Measurements from ENCODE around the gene C9orf72.
"Not testable (repeated sequence)": the region's sequence is repeated elsewhere in the genome, so short reads cannot be mapped to it uniquely, and the experiment has no call there.

C9orf72 gene

DNA sequence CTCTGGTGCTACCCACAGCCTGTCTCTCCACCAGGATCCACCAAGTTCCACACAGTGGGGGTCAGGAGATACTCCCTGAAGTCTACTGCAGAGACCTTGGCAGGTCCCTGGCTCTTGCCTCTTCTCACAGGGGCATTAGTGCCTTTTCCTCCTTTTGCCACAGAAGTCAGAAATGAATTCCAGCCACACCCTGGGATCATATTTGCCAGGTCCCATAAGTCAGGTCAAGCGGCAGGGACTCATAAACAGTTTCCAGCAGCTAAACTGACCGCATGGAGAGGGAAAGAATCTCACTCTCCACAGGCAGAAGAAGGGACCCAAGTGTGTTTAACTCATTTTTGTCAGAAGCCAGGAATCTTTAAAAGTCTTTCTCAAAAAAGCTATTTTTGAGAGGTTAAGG, 62.5 kb downstream of the C9orf72 start:
- DNase-seq, result no peak

DNA sequence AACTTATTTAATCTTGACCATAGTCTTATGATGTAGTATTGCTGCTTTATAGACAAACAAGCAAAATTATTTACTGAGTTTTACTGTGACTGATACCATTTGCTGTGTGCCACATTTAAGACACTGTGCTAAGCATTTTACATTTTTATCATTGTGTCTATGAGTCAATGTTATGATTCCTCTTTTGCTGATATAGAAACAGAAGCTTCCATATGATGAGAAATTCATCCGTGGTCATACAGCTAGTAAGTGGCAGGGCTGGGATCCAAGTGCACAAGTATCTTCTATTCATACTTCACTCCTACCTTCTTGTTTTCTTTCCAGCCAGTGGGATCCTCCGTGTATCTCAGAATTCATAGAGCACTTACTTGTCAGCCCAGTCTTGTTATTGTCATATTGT, 66.3 kb downstream of the C9orf72 start:
- no peak for DNase-seq

DNA sequence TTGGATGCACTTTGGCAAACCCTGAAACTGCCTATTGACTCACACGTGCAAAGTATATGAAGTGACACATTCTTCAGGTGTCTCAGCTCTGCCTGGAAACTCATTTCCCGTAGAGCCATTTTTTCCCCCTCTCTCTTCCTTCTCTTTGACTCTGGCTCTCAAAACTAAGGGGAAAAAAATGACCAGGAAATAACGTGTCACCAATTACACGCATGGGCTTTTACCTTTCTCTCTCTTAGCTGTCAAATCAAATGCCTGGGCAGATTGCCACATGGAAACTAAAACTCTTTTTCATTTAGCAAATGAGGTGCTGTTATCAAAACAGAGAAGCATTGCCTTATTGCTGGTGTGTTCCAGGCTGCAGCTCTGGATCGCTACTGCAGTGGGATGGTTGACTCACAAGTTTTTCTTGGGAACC, 67.5 kb downstream of the C9orf72 start:
- DNase-seq, result no peak

DNA sequence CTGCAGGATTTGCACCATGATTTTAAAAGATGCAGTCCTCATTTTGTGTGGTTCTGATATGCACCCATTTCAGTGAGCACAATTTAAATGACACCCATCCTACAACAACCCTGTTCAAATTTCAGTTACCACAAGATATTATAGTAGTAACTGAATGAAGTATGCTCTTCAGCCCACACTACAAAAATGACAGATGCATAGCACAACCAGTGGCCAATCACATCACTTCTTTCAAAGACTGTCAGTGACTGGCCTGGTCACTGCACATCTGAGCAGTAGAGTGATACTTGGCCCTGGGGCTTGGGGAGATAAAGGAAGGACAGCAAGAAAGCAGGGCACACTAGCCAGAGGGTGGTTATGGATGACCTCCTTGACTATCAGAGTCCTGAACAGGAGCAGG, 69.0 kb downstream of the C9orf72 start:
- no peak for DNase-seq

DNA sequence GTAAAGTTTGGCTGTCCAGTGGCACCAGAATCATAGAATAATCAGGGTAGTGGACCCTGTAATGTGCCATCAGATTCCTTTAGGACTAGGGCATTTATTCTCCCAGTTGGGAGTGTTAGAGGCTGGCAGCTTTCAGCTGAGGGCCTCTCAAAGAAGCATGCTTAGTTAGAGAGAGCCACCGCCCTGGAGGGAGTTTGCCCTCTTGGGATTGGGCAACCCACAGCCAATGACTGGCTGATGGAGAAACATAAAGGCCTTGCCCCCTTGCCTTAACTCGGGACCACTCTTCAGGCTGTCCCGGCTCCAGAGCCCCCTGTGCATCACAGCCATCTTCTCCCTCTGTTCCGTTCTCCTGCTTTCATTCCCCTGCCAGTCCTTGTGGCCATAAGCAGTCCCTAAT, 69.7 kb downstream of the C9orf72 start:
- no peak for DNase-seq

DNA sequence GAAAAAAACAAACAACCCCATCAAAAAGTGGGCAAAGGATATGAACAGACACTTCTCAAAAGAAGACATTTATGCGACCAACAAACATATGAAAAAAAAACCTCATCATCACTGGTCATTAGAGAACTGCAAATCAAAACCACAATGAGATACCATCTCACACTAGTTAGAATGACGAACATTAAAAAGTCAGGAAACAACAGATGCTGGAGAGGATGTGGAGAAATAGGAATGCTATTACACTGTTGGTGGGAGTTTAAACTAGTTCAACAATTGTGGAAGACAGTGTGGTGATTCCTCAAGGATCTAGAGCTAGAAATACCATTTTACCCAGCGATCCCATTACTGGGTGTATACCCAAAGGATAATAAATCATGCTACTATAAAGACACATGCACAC, 72.4 kb downstream of the C9orf72 start:
- not testable (repeated sequence) for DNase-seq

DNA sequence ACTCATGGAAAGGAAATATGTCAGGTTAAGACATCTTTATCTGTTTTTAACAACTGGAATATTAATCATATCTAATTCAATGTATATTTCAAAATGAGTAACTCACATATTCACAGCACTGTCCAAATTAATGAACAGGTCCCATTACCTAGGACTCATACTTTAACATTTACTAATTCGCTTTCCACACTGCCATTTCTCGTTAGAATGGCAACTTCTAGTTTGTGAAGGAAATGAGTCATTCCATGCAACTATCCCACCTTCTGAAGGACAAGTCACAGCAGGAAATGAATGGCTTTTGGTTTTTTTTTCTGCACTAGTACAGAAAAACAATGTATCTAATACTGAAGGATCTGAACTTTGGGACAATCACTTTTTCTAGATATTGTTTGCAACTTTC, 73.8 kb downstream of the C9orf72 start:
- no peak for DNase-seq

DNA sequence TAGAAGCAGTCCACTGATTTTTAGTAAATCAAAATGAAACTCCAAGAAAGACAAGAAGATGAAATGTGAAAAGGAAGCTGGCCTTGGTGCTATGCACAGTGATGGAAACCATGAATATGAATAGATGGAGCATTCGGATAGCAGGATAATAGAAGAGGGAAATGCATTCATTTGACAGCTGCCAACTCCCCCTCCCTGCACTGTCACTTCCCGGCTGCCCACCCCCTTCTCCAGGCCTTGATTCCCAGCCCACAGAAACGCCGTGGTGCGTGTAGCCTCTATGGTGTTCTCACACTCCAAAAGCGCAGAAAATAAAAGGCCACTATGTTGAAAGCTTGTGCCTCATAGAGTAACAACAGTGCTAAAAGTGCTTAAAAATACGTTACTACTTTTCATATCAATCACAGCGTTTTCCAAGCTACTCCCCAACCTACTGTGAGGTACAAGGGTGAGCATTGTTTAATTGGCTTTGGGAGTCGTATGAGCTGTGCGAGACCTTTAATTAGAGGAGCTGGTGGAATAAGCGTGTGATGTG, 75.3 kb downstream of the C9orf72 start:
- DNase-seq, result no peak

All from NCI-H1436 treated with DMSO at 0.1 percent for 48 hours (cell line).